Measurements from ENCODE around the gene KCNQ2. TPM values are rescaled to one million over a fixed set of nuclear protein-coding genes. Genes with fewer than 3 reads are reported as not detected.

The KCNQ2 gene
- total and polyA plus RNA-seq, 9 donors, result not detected

- TF ChIP-seq POLR2A (IDR thresholded peaks at IDR 0.05) (no peak), EP300 (IDR thresholded peaks at IDR 0.05) (no peak)
- TF ChIP-seq, protein P1, sequence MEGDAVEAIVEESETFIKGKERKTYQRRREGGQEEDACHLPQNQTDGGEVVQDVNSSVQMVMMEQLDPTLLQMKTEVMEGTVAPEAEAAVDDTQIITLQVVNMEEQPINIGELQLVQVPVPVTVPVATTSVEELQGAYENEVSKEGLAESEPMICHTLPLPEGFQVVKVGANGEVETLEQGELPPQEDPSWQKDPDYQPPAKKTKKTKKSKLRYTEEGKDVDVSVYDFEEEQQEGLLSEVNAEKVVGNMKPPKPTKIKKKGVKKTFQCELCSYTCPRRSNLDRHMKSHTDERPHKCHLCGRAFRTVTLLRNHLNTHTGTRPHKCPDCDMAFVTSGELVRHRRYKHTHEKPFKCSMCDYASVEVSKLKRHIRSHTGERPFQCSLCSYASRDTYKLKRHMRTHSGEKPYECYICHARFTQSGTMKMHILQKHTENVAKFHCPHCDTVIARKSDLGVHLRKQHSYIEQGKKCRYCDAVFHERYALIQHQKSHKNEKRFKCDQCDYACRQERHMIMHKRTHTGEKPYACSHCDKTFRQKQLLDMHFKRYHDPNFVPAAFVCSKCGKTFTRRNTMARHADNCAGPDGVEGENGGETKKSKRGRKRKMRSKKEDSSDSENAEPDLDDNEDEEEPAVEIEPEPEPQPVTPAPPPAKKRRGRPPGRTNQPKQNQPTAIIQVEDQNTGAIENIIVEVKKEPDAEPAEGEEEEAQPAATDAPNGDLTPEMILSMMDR (IDR thresholded peaks at IDR 0.05), result no peak
- Histone ChIP-seq H3K9me3 (no peaks in the 10 kb centered on the region), H3K36me3 (no peaks in the 10 kb centered on the region), H3K4me1 (ENCODE audit: insufficient read depth) (no peaks in the 10 kb centered on the region), H3K4me3 (no peak overlapping the region), H3K27me3 (peaks cover under 1% of the 10 kb centered on the region), H3K27ac (no peak overlapping the region)
- 28 to 33% (median 31%) methylated on average over 19 to 21 of the region's 21 CpGs for WGBS, 3 donors
- intact Hi-C loops (cut with DNase I), result no loop called here
- DNase-seq, result no peak
Measured at GRCh38 chr20:63477061-63477616, 4.7 kb upstream of the KCNQ2 start.

DNA sequence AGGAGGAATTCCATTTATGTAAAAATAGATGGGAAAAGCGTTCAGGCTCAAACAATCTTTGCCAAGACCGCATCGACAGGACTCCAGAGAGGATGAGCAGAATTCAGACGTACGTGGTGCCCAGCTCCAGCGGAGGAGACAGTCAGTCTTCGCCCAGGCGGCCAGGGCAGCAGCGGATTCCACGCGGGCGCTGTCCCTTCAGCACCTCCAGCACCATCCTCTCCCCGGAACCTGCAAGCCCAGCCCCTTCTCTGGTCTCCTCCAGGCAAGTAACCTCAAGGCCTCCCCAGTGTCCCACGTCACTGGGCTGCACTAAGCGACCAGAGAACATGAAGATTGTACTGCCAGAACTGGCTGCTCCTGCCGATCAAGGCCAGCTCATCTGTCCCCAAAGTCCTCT lies 2.8 kb upstream of the KCNQ2 start:
- intact Hi-C loops (cut with DNase I), result no loop called here

DNA sequence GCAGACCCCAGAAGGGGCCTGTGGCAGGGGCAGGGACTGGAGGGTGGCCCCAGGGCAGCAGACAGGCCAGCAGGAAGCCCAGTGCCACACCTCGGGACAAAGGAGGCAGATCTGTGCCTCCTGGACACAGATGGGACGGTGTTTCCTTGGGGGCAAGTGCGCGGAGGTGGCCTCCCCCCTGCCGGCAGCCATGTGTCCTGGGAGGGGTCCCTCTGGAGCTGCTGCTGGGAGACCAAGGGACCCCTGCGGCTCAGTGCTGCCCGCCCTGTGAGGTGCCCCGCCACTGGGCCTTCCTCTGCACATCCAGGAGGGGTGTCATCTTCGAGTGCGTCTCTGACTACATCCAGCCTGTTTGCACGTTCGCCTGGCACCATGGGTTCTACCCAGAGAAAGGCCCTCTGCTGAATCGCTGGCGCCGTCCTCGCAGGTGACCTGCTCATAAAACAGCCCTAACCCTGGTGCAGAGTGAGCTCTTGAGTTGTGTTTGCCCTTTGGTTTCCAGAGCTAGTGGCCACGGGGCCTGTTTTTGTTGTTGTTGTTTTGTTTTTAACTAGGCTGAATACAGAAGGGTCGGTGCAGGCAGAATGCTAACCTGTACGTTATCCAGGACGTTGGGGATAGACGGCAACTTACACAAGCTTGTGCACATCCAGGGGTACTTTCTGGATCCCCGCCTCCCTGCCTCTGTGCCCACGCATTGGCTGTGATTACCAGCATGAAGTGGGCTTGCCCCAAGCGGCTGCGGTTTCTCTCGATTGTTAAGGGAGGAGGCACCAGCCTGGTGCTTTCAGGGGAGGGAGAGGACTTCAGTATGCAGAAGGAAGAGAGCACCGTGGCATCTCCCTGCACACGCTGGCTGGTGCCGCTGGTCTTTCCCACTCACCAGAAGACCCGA lies 1.3 kb upstream of the KCNQ2 start:
- 31 to 40% (median 39%) methylated on average over 30 of the region's 30 CpGs for WGBS, 3 donors

More for the DNA sequence above, 2.8 kb upstream of the KCNQ2 start:
- no peak for DNase-seq
- WGBS, 3 donors, result 4 to 8% (median 5%) methylated on average over 15 to 16 of the region's 16 CpGs
- peaks cover 2% of the 10 kb centered on the region for H3K27me3 ChIP-seq
- H3K4me3 ChIP-seq, result no peak overlapping the region
- no peak overlapping the region for H3K27ac ChIP-seq
- TF ChIP-seq EP300 (IDR thresholded peaks at IDR 0.05), result no peak
- TF ChIP-seq, protein P1 (IDR thresholded peaks at IDR 0.05), result no peak
- no peak for TF ChIP-seq POLR2A (IDR thresholded peaks at IDR 0.05)
- no peaks in the 10 kb centered on the region for H3K4me1 ChIP-seq (ENCODE audit: insufficient read depth)
- H3K9me3 ChIP-seq, result no peaks in the 10 kb centered on the region
- no peaks in the 10 kb centered on the region for H3K36me3 ChIP-seq

DNA sequence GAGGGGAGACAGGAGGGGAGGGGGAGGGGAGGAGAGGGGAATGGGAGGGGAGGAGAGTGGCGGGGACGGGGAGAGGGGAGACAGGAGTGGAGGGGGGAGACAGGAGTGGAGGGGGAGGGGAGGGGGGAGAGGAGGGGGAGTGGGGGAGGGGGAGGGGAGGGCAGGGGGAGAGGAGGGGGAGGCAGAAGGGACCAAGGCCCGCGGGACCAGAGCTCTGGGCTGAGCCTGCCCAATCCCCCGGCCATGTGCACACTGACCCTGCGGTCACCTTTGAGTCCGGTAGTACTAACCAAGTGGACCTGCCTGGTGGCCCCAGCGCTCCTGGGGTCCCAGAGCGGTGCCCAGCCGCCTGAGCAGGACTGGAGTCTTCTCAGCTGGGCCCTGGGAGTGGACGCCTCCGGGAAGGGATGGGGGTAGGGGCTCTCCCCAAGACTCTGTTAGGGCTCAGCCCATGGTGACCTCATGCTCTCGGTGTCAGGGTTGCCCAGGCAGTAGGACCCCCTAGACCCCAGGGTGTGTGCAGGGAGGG lies 471 bp upstream of the KCNQ2 start:
- no peaks in the 10 kb centered on the region for H3K9me3 ChIP-seq
- no peak overlapping the region for H3K4me3 ChIP-seq
- H3K4me1 ChIP-seq (ENCODE audit: insufficient read depth), result no peaks in the 10 kb centered on the region
- 34 to 35% (median 34%) methylated on average over 11 to 13 of the region's 13 CpGs for WGBS, 3 donors
- no peak for TF ChIP-seq POLR2A (IDR thresholded peaks at IDR 0.05)
- no peak for TF ChIP-seq EP300 (IDR thresholded peaks at IDR 0.05)
- TF ChIP-seq, protein P1 (IDR thresholded peaks at IDR 0.05), result no peak
- no peaks in the 10 kb centered on the region for H3K36me3 ChIP-seq
- intact Hi-C loops (cut with DNase I), result no loop called here
- DNase-seq, result no peak
- peaks cover 2% of the 10 kb centered on the region for H3K27me3 ChIP-seq
- H3K27ac ChIP-seq, result no peak overlapping the region

More for the DNA sequence above, 1.3 kb upstream of the KCNQ2 start:
- H3K27ac ChIP-seq, result no peak overlapping the region
- no peaks in the 10 kb centered on the region for H3K9me3 ChIP-seq
- TF ChIP-seq, protein P1 (IDR thresholded peaks at IDR 0.05), result no peak
- no peak for TF ChIP-seq EP300 (IDR thresholded peaks at IDR 0.05)
- no peak for TF ChIP-seq POLR2A (IDR thresholded peaks at IDR 0.05)
- no peaks in the 10 kb centered on the region for H3K4me1 ChIP-seq (ENCODE audit: insufficient read depth)
- H3K36me3 ChIP-seq, result no peaks in the 10 kb centered on the region
- H3K4me3 ChIP-seq, result no peak overlapping the region
- intact Hi-C loops (cut with DNase I), result no loop called here
- peaks cover 2% of the 10 kb centered on the region for H3K27me3 ChIP-seq
- DNase-seq, result no peak

Measured in ovary (tissue), 9 donors.